DND-41 (cell line): ENCODE measurements around the gene ATP9A.
A peak's percentile ranks its signal among the peaks of the same experiment; 100 is the strongest.

Source experiments
- ATAC-seq: fragments of 200-7000 bp; cut with Tn5 transposase; 3 replicates; pipeline ENCODE4 v1.9.1; 2021; ENCODE audit warnings: low read depth; ENCODE audit not compliant: insufficient read depth
- DNase-seq: peaks from one replicate; pipeline ENCODE4 v3.0.0-alpha.2; 2020
- H2AFZ ChIP-seq: 2 replicates; pipeline ENCODE4 v1.6.0; 2012; ENCODE audit warnings: low read depth, low read length
- H3K27ac ChIP-seq: 2 replicates; pipeline ENCODE4 v1.5.1; 2012; ENCODE audit warnings: low read length, inconsistent platforms
- H3K27me3 ChIP-seq: fragments of 200-600 bp; sonication (generic); 2 replicates; pipeline ENCODE4 v1.6.0; 2012; ENCODE audit warnings: low read length, mild to moderate bottlenecking, inconsistent platforms; ENCODE audit not compliant: insufficient read depth, poor library complexity
- H3K36me3 ChIP-seq: 2 replicates; pipeline ENCODE4 v1.5.1; 2012; ENCODE audit warnings: low read length, inconsistent platforms; ENCODE audit not compliant: insufficient read depth
- H3K4me1 ChIP-seq: 2 replicates; pipeline ENCODE4 v1.5.1; 2012; ENCODE audit warnings: mild to moderate bottlenecking, low read length; ENCODE audit not compliant: insufficient read depth
- H3K4me2 ChIP-seq: 2 replicates; pipeline ENCODE4 v1.6.0; 2012; ENCODE audit warnings: mild to moderate bottlenecking, moderate library complexity, low read length, inconsistent platforms; ENCODE audit not compliant: insufficient read depth
- H3K4me3 ChIP-seq, 2 experiments: fragments of 200-600 bp in 1 of 2; shearing (Covaris generic) in 1 of 2; 2 replicates each; pipeline ENCODE4 v1.5.1; 2012 to 2016; ENCODE audit warnings: inconsistent platforms in 2 of 2, low read length in 2 of 2, mild to moderate bottlenecking in 2 of 2, low read depth in 1 of 2, moderate library complexity in 1 of 2
- H3K79me2 ChIP-seq: 2 replicates; pipeline ENCODE4 v1.6.0; 2012; ENCODE audit warnings: low read length, inconsistent platforms; ENCODE audit not compliant: insufficient read depth
- H3K9ac ChIP-seq: 2 replicates; pipeline ENCODE4 v1.6.0; 2012; ENCODE audit warnings: low read depth, mild to moderate bottlenecking, inconsistent platforms, low read length, moderate library complexity
- H3K9me3 ChIP-seq: 2 replicates; pipeline ENCODE4 v1.5.1; 2012; ENCODE audit warnings: low read length, moderate library complexity, mild to moderate bottlenecking, inconsistent platforms; ENCODE audit not compliant: insufficient read depth, severe bottlenecking
- H4K20me1 ChIP-seq: 2 replicates; pipeline ENCODE4 v1.6.0; 2012; ENCODE audit warnings: low read length; ENCODE audit not compliant: insufficient read depth
- EZH2 ChIP-seq: IDR thresholded peaks from 3 replicates; pipeline ENCODE4 v1.6.1; 2012; ENCODE audit warnings: borderline replicate concordance, low read depth, mild to moderate bottlenecking, moderate library complexity, low read length, inconsistent platforms; ENCODE audit not compliant: severe bottlenecking
- TF ChIP-seq, protein P1 (sequence below): IDR thresholded peaks from 2 replicates; pipeline ENCODE4 v1.5.1; 2012; ENCODE audit warnings: borderline replicate concordance, low read length, moderate library complexity, mild to moderate bottlenecking; ENCODE audit not compliant: poor library complexity, severe bottlenecking; ENCODE audit errors: extremely low read depth

Gene ATP9A

DNA sequence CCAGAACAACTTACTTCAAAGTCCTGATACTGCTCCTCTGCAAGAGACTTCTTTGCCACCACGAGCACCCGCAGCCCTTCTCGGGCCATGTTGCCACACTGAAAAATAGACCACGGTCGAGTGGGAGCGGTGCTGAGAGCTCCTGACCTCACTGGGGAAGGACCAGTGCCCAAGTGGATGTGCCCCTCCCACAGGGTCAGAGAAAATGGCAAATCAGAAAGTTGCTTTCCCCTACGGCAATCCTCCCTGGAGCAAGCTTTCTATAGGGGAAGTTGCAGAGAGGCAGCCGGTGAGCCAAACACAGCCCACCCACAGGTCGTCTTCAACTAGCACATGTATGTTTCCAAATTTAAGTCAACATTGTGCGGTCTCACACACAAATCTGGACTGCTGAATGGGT is 140.6 kb downstream of the ATP9A start:
- no peaks in the 10 kb centered on the region for H3K79me2 ChIP-seq
- DNase-seq: no peak
- H3K27ac ChIP-seq: no peak overlapping the region
- no peak for TF ChIP-seq EZH2
- TF ChIP-seq, protein P1, sequence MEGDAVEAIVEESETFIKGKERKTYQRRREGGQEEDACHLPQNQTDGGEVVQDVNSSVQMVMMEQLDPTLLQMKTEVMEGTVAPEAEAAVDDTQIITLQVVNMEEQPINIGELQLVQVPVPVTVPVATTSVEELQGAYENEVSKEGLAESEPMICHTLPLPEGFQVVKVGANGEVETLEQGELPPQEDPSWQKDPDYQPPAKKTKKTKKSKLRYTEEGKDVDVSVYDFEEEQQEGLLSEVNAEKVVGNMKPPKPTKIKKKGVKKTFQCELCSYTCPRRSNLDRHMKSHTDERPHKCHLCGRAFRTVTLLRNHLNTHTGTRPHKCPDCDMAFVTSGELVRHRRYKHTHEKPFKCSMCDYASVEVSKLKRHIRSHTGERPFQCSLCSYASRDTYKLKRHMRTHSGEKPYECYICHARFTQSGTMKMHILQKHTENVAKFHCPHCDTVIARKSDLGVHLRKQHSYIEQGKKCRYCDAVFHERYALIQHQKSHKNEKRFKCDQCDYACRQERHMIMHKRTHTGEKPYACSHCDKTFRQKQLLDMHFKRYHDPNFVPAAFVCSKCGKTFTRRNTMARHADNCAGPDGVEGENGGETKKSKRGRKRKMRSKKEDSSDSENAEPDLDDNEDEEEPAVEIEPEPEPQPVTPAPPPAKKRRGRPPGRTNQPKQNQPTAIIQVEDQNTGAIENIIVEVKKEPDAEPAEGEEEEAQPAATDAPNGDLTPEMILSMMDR: no peak
- H3K36me3 ChIP-seq: no peaks in the 10 kb centered on the region
- H3K4me3 ChIP-seq: no peak overlapping the region
- H2AFZ ChIP-seq: no peak overlapping the region
- peaks cover 9% of the 10 kb centered on the region for H3K27me3 ChIP-seq
- no peaks in the 10 kb centered on the region; the same call in 1 of the 2 replicates for H4K20me1 ChIP-seq
- no peaks in the 10 kb centered on the region for H3K4me1 ChIP-seq
- ATAC-seq: no peak
- no peaks in the 10 kb centered on the region for H3K9me3 ChIP-seq
- no peak overlapping the region for H3K4me2 ChIP-seq
- H3K9ac ChIP-seq: no peak overlapping the region

DNA sequence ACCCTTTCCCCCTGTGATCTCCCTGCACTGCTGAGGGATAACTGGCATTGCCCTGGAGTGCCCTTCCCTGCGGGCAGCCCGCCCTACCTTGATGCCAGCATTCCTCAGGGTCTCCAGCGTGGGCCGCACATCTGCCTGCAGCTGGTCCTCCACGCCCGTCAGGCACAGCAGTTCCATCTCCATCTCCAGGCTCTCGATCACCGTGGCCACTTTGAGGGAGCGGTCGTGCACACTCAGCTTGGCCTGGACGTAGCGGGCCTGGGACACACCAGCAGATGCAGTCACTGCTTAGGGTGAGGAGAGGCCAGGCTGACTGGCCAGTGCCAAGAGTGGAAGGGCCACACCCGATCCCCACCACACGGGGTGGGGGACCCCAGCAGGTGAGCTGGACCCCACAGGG is 143.1 kb downstream of the ATP9A start:
- Histone ChIP-seq H3K4me1 (no peaks in the 10 kb centered on the region), H3K27ac (no peak overlapping the region), H4K20me1 (no peaks in the 10 kb centered on the region; the same call in 1 of the 2 replicates), H3K9ac (no peak overlapping the region), H3K36me3 (no peaks in the 10 kb centered on the region), H3K27me3 (peaks cover 4% of the 10 kb centered on the region), H3K79me2 (no peaks in the 10 kb centered on the region), H3K9me3 (no peaks in the 10 kb centered on the region), H3K4me2 (no peak overlapping the region), H2AFZ (no peak overlapping the region), H3K4me3 (no peak overlapping the region)
- DNase-seq: no peak
- no peak for ATAC-seq
- TF ChIP-seq, protein P1: no peak
- no peak for TF ChIP-seq EZH2

GRCh38 chr20:51624157-51624731 is 143.9 kb downstream of the ATP9A start:
- Histone ChIP-seq H3K4me3 (no peak overlapping the region), H3K9me3 (no peaks in the 10 kb centered on the region), H3K4me1 (no peaks in the 10 kb centered on the region), H3K27ac (no peak overlapping the region), H3K27me3 (no peaks in the 10 kb centered on the region), H3K9ac (no peak overlapping the region), H3K79me2 (no peaks in the 10 kb centered on the region), H2AFZ (no peak overlapping the region), H4K20me1 (no peaks in the 10 kb centered on the region; the same call in 1 of the 2 replicates), H3K4me2 (no peak overlapping the region), H3K36me3 (no peaks in the 10 kb centered on the region)
- TF ChIP-seq EZH2: no peak
- TF ChIP-seq, protein P1: peak; percentile 60
- peak; percentile 45; the same call in 1 of the 3 replicates for ATAC-seq
- peak; percentile 40 for DNase-seq
